Endothelial cell of umbilical vein (primary cell): ENCODE measurements around the gene MYBPHL. TPM values are rescaled to one million over a fixed set of nuclear protein-coding genes. Genes with fewer than 3 reads are reported as not detected.

Experiments used
- BruUV-seq: library from RNA; stranded (reverse); fragments of 400-500 nt; replicated peaks from 2 replicates; lab custom pipeline; 2021; lab: Mats Ljungman, UMichigan
- CTCF ChIA-PET: fragments of 300-600, 350-600 bp; sonication (Branson Sonifier 250); formaldehyde crosslinking; loops from one replicate; lab custom pipeline; 2021; ENCODE audit warnings: antibody characterized with exemption, inconsistent platforms; lab: Charles Lee
- POLR2A ChIA-PET: fragments of 300-600, 350-600 bp; sonication (Branson Sonifier 250); formaldehyde crosslinking; loops from one replicate; lab custom pipeline; 2021; ENCODE audit warnings: antibody characterized with exemption, inconsistent platforms; lab: Charles Lee
- DNase-seq: peaks from one replicate; pipeline ENCODE4 v3.0.0-alpha.2; 2011; ENCODE audit warnings: low read depth, low spot score
- FAIRE-seq: peaks from 2 replicates; lab custom pipeline; 2011; peaks lifted over from hg19 to GRCh38; lab: Jason Lieb, UNC
- H2AFZ ChIP-seq: 2 replicates; pipeline ENCODE4 v1.6.0; 2012; ENCODE audit warnings: low read depth, low read length, control low read depth, inconsistent platforms
- H3K27ac ChIP-seq: 2 replicates; pipeline ENCODE4 v1.5.1; 2011; ENCODE audit warnings: low read depth, mild to moderate bottlenecking, control low read depth, low read length, moderate library complexity; ENCODE audit not compliant: insufficient read depth
- H3K27me3 ChIP-seq, 2 experiments: 2 replicates each; pipeline versions ENCODE4 v1.6.0 to v1.6.1; 2011; ENCODE audit warnings: low read length in 2 of 2, mixed read lengths in 1 of 2; ENCODE audit not compliant: control insufficient read depth in 2 of 2, insufficient read depth in 2 of 2
- H3K36me3 ChIP-seq, 2 experiments: 2 replicates in 1 of 2; 3 replicates in 1 of 2; pipeline ENCODE4 v1.5.1; 2011; ENCODE audit warnings: low read length in 2 of 2, mild to moderate bottlenecking in 1 of 2, moderate library complexity in 1 of 2; ENCODE audit not compliant: control insufficient read depth in 2 of 2, insufficient read depth in 2 of 2; ENCODE audit errors: extremely low read depth in 1 of 2
- H3K4me1 ChIP-seq: 3 replicates; pipeline ENCODE4 v1.5.1; 2011; ENCODE audit warnings: mild to moderate bottlenecking, low read length; ENCODE audit not compliant: control insufficient read depth, insufficient read depth; ENCODE audit errors: extremely low read depth
- H3K4me2 ChIP-seq: 2 replicates; pipeline ENCODE4 v1.6.1; 2011; ENCODE audit warnings: low read length, control low read depth, mixed read lengths; ENCODE audit not compliant: insufficient read depth
- H3K4me3 ChIP-seq, 3 experiments: fragments of 200-600 bp in 1 of 3; sonication (generic), shearing (Covaris generic) in 1 of 3; replicated peaks in 1 of 3; 2 replicates each; pipeline ENCODE4 v1.5.1; 2011 to 2016; ENCODE audit warnings: control low read depth in 3 of 3, low read length in 3 of 3, mild to moderate bottlenecking in 2 of 3, inconsistent platforms in 1 of 3, low read depth in 1 of 3, moderate library complexity in 1 of 3; ENCODE audit not compliant: insufficient read depth in 1 of 3
- H3K79me2 ChIP-seq: 2 replicates; pipeline ENCODE4 v1.6.0; 2012; ENCODE audit warnings: low read length, inconsistent platforms; ENCODE audit not compliant: control insufficient read depth, insufficient read depth
- H3K9ac ChIP-seq: replicated peaks from 2 replicates; pipeline ENCODE3; 2011; ENCODE audit warnings: low read length, control low read depth; ENCODE audit not compliant: insufficient read depth; ENCODE audit errors: extremely low read depth
- H3K9me1 ChIP-seq: replicated peaks from 3 replicates; pipeline ENCODE4 v1.6.0; 2011; ENCODE audit warnings: mild to moderate bottlenecking, low read length; ENCODE audit not compliant: control insufficient read depth, insufficient read depth; ENCODE audit errors: extremely low read depth
- H3K9me3 ChIP-seq: replicated peaks from 2 replicates; pipeline ENCODE4 v1.5.1; 2012; ENCODE audit warnings: low read length, inconsistent platforms; ENCODE audit not compliant: control insufficient read depth, insufficient read depth
- H4K20me1 ChIP-seq: replicated peaks from 2 replicates; pipeline ENCODE3; 2011; ENCODE audit warnings: mild to moderate bottlenecking, low read length; ENCODE audit not compliant: control insufficient read depth, insufficient read depth; ENCODE audit errors: extremely low read depth
- EZH2 ChIP-seq: IDR thresholded peaks from 2 replicates; pipeline ENCODE4 v1.6.1; 2012; ENCODE audit warnings: borderline replicate concordance, low read depth, mild to moderate bottlenecking, moderate library complexity, low read length, inconsistent platforms; ENCODE audit not compliant: severe bottlenecking
- FOS ChIP-seq: IDR thresholded peaks from 2 replicates; pipeline ENCODE4 v1.6.1; 2011; ENCODE audit warnings: mild to moderate bottlenecking, low read length, moderate library complexity, borderline replicate concordance; ENCODE audit not compliant: insufficient read depth
- GATA2 ChIP-seq: IDR thresholded peaks from 2 replicates; pipeline ENCODE4 v1.7.0; 2011; ENCODE audit warnings: low read depth, mild to moderate bottlenecking, moderate library complexity, mixed read lengths, low read length; ENCODE audit not compliant: insufficient read length, insufficient read depth
- JUN ChIP-seq: IDR thresholded peaks from 2 replicates; pipeline ENCODE4 v1.6.1; 2011; ENCODE audit warnings: borderline replicate concordance, low read depth; ENCODE audit not compliant: insufficient read length, insufficient read depth
- MYC ChIP-seq: IDR thresholded peaks from one replicate; pipeline ENCODE4 v1.6.1; 2011; ENCODE audit warnings: mild to moderate bottlenecking, low read depth, low read length
- POLR2A ChIP-seq: IDR thresholded peaks from 2 replicates; pipeline ENCODE4 v1.6.1; 2012; ENCODE audit warnings: low read depth, mild to moderate bottlenecking, control low read depth, low read length
- POLR2AphosphoS5 ChIP-seq: IDR thresholded peaks from 2 replicates; pipeline ENCODE4 v1.6.1; 2012; ENCODE audit warnings: low read depth, mild to moderate bottlenecking, control low read depth, low read length, moderate library complexity; ENCODE audit not compliant: insufficient read depth
- dilution Hi-C: fragments of 300-500 bp; cut with MboI; formaldehyde crosslinking; loops from one replicate; pipeline ENCODE4 v1.15.0; 2019; ENCODE audit warnings: low sequenced_read_pairs; ENCODE audit not compliant: extremely low pct_ligation_motif_present
- intact Hi-C: fragments of 100-400 bp; cut with micrococcal nuclease; formaldehyde crosslinking; loops from one replicate; pipeline ENCODE4 v1.10.0; 2022
- polyA plus RNA-seq, 4 experiments: library from polyadenylated mRNA; depleted of rRNA in 3 of 4; stranded (reverse) in 3 of 4; unstranded in 1 of 4; fragments of >200 nt; gene quantifications; 2 replicates each; pipeline versions ENCODE4 v1.2.1 to v1.2.3, GENCODE V29; 2011 to 2012; ENCODE audit warnings: missing spikeins in 1 of 4
- total RNA-seq: library from RNA; stranded (reverse); gene quantifications from 2 replicates; pipeline ENCODE4 v1.2.3, GENCODE V29; 2021
- TF ChIP-seq, protein P1 (sequence below), 2 donors: IDR thresholded peaks; 1 replicate in 1 of 2; 2 replicates in 1 of 2; pipeline ENCODE4 v1.5.1; 2011; ENCODE audit warnings: low read length in 2 of 2, mild to moderate bottlenecking in 2 of 2, moderate library complexity in 2 of 2, control low read depth in 1 of 2, inconsistent platforms in 1 of 2, low read depth in 1 of 2; ENCODE audit not compliant: insufficient read depth in 1 of 2; ENCODE audit errors: extremely low read depth in 1 of 2
- TF ChIP-seq, protein P2 (sequence below): IDR thresholded peaks from 2 replicates; pipeline ENCODE4 v1.6.1; 2011; ENCODE audit not compliant: insufficient read depth, insufficient read length

The MYBPHL gene
- total and polyA plus RNA-seq, 2 donors (not counting 3 experiments of a cell fraction or from before 2014, with no cell fraction given): not detected

DNA sequence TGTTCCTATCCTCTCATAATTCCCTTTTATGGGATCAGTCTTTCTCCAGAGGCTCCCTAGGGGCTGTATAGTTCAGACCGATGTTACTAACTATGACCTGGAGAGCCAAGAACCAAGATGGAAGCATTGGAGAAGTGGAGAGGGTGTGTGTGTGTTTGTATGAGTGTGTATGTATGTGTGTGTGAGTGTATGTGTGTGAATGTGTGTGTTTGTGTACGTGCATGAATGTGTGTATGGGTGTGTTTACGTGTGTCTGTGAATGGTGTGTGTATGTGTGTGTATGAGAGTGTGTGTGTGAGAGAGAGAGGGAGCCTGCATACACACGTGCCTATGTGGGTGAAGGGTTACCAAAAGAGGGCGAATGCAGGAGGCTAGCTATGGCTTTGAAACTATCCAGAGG is 4.9 kb downstream of the MYBPHL start:
- dilution Hi-C loops (no loop called here), intact Hi-C loops (no loop called here)
- Histone ChIP-seq H3K4me3 (no peak overlapping the region), H3K4me1 (no peaks in the 10 kb centered on the region), H3K4me2 (no peak overlapping the region), H3K27ac (no peak overlapping the region), H3K9ac (no peak overlapping the region), H2AFZ (no peak overlapping the region), H3K36me3 (no peaks in the 10 kb centered on the region), H3K9me1 (no peaks in the 10 kb centered on the region), H3K79me2 (no peaks in the 10 kb centered on the region), H4K20me1 (no peaks in the 10 kb centered on the region), H3K27me3 (peaks cover 9% of the 10 kb centered on the region in 2 experiments), H3K9me3 (no peaks in the 10 kb centered on the region)
- ChIA-PET POLR2A (no interaction called here), CTCF (no interaction called here)
- TF ChIP-seq POLR2AphosphoS5: no peak
- no peak for TF ChIP-seq MYC
- no peak for TF ChIP-seq JUN
- no peak for TF ChIP-seq FOS
- TF ChIP-seq, protein P1, sequence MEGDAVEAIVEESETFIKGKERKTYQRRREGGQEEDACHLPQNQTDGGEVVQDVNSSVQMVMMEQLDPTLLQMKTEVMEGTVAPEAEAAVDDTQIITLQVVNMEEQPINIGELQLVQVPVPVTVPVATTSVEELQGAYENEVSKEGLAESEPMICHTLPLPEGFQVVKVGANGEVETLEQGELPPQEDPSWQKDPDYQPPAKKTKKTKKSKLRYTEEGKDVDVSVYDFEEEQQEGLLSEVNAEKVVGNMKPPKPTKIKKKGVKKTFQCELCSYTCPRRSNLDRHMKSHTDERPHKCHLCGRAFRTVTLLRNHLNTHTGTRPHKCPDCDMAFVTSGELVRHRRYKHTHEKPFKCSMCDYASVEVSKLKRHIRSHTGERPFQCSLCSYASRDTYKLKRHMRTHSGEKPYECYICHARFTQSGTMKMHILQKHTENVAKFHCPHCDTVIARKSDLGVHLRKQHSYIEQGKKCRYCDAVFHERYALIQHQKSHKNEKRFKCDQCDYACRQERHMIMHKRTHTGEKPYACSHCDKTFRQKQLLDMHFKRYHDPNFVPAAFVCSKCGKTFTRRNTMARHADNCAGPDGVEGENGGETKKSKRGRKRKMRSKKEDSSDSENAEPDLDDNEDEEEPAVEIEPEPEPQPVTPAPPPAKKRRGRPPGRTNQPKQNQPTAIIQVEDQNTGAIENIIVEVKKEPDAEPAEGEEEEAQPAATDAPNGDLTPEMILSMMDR (IDR thresholded peaks at IDR 0.05; ENCODE audit: extremely low read depth in 1 of 2, insufficient read depth in 1 of 2, low read depth in 1 of 2, low read length in 2 of 2): no peak
- TF ChIP-seq EZH2: no peak
- TF ChIP-seq GATA2: no peak
- TF ChIP-seq, protein P2, sequence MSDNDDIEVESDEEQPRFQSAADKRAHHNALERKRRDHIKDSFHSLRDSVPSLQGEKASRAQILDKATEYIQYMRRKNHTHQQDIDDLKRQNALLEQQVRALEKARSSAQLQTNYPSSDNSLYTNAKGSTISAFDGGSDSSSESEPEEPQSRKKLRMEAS: no peak
- TF ChIP-seq POLR2A: no peak
- DNase-seq (no peak), FAIRE-seq (no peak)
- no TSS peak for BruUV-seq
